SK-N-SH (cell line): Measurements from ENCODE around the gene M6PR. TPM values are rescaled to one million over a fixed set of nuclear protein-coding genes. Genes with fewer than 3 reads are reported as not detected.

Experiments used
- CTCF ChIA-PET: fragments of 300-600, 350-600 bp; formaldehyde crosslinking; extraction: SDS; loops from one replicate; lab custom pipeline; 2021; lab: Yijun Ruan, JAX
- POLR2A ChIA-PET: fragments of 350-600 bp; sonication (Branson Sonifier 250); formaldehyde crosslinking; extraction: SDS; loops from one replicate; lab custom pipeline; 2020; ENCODE audit warnings: antibody characterized with exemption, inconsistent platforms; lab: Yijun Ruan, JAX
- DNase-seq: peaks from one replicate; pipeline ENCODE4 v3.0.0; 2012
- H2AFZ ChIP-seq: fragments of 200-600 bp; sonication (generic); 2 replicates; pipeline ENCODE4 v1.8.1; 2016; ENCODE audit warnings: antibody characterized with exemption, mild to moderate bottlenecking, low read depth
- H3F3A ChIP-seq: fragments of 200-600 bp; sonication (generic); replicated peaks from 2 replicates; pipeline ENCODE3; 2016; ENCODE audit warnings: antibody characterized with exemption, mild to moderate bottlenecking; ENCODE audit not compliant: insufficient read depth
- H3K27ac ChIP-seq, 2 experiments: fragments of 200-500 bp in 1 of 2; fragments of 200-600 bp in 1 of 2; sonication (Bioruptor generic) in 1 of 2; sonication (generic), shearing (Covaris generic) in 1 of 2; 2 replicates each; pipeline versions ENCODE4 v1.5.1 to v1.6.1; 2014 to 2016; ENCODE audit warnings: low read depth in 2 of 2, inconsistent platforms in 1 of 2, low read length in 1 of 2, mild to moderate bottlenecking in 1 of 2, mixed read lengths in 1 of 2
- H3K27me3 ChIP-seq: fragments of 200-600 bp; sonication (generic), shearing (Covaris generic); 2 replicates; pipeline ENCODE4 v1.6.1; 2016; ENCODE audit warnings: mixed run types; ENCODE audit not compliant: insufficient read depth
- H3K36me3 ChIP-seq, 2 experiments: fragments of 200-500 bp in 1 of 2; fragments of 200-600 bp in 1 of 2; sonication (Bioruptor generic) in 1 of 2; sonication (generic) in 1 of 2; replicated peaks in 1 of 2; 2 replicates each; pipeline versions ENCODE3 to v1.5.1; 2014 to 2016; ENCODE audit warnings: low read length in 1 of 2, mild to moderate bottlenecking in 1 of 2; ENCODE audit not compliant: insufficient read depth in 2 of 2, control insufficient read depth in 1 of 2
- H3K4me1 ChIP-seq, 2 experiments: fragments of 200-500 bp in 1 of 2; fragments of 200-600 bp in 1 of 2; sonication (Bioruptor generic) in 1 of 2; sonication (generic), shearing (Covaris generic) in 1 of 2; 2 replicates each; pipeline versions ENCODE4 v1.5.1 to v1.6.1; 2014 to 2016; ENCODE audit warnings: low read depth in 1 of 2, low read length in 1 of 2, mixed run types in 1 of 2; ENCODE audit not compliant: insufficient read depth in 2 of 2, control insufficient read depth in 1 of 2
- H3K4me2 ChIP-seq: fragments of 200-600 bp; sonication (generic), shearing (Covaris generic); 2 replicates; pipeline ENCODE4 v1.6.1; 2017; ENCODE audit warnings: mixed run types
- H3K4me3 ChIP-seq, 2 experiments: fragments of 200-500 bp in 1 of 2; fragments of 200-600 bp in 1 of 2; sonication (Bioruptor generic) in 1 of 2; sonication (generic), shearing (Covaris generic) in 1 of 2; 2 replicates each; pipeline versions ENCODE4 v1.5.1 to v1.8.1; 2014 to 2016; ENCODE audit warnings: low read depth in 2 of 2, inconsistent platforms in 1 of 2, low read length in 1 of 2, mild to moderate bottlenecking in 1 of 2, mixed read lengths in 1 of 2, moderate library complexity in 1 of 2
- H3K79me2 ChIP-seq: fragments of 200-600 bp; sonication (generic); 2 replicates; pipeline ENCODE4 v1.8.1; 2017; ENCODE audit warnings: mild to moderate bottlenecking; ENCODE audit not compliant: insufficient read depth
- H3K9ac ChIP-seq: fragments of 200-600 bp; sonication (generic); 2 replicates; pipeline ENCODE4 v1.6.1; 2017; ENCODE audit warnings: mixed run types
- H3K9me2 ChIP-seq: fragments of 200-600 bp; sonication (generic); 2 replicates; pipeline ENCODE4 v1.6.1; 2017; ENCODE audit warnings: mixed run types
- H3K9me3 ChIP-seq: fragments of 200-600 bp; sonication (generic); 2 replicates; pipeline ENCODE4 v1.6.1; 2017; ENCODE audit warnings: mixed run types, mild to moderate bottlenecking, moderate library complexity
- H4K20me1 ChIP-seq: fragments of 200-600 bp; sonication (generic); 2 replicates; pipeline ENCODE4 v1.6.1; 2017; ENCODE audit warnings: mild to moderate bottlenecking, mixed run types; ENCODE audit not compliant: insufficient read depth
- CTCF ChIP-seq: fragments of 200-600 bp; sonication (generic); IDR thresholded peaks from 2 replicates; pipeline ENCODE4 v1.6.1; 2017; ENCODE audit warnings: antibody characterized with exemption, mild to moderate bottlenecking, moderate library complexity
- ELF1 ChIP-seq: IDR thresholded peaks from 2 replicates; pipeline ENCODE4 v1.4.0; 2012
- EZH2phosphoT487 ChIP-seq: fragments of 200-600 bp; sonication (generic); IDR thresholded peaks from 2 replicates; pipeline ENCODE4 v1.6.1; 2017; ENCODE audit warnings: low read depth, mixed run types, mild to moderate bottlenecking, antibody characterized with exemption, moderate library complexity, borderline replicate concordance
- GABPA ChIP-seq: IDR thresholded peaks from 2 replicates; pipeline ENCODE4 v1.4.0; 2012; ENCODE audit warnings: low read depth, mild to moderate bottlenecking
- MEF2A ChIP-seq: IDR thresholded peaks from 2 replicates; pipeline ENCODE4 v1.4.0; 2012; ENCODE audit warnings: low read depth, borderline replicate concordance
- NFIC ChIP-seq: IDR thresholded peaks from 2 replicates; pipeline ENCODE4 v1.4.0; 2012; ENCODE audit warnings: borderline replicate concordance
- NRF1 ChIP-seq: IDR thresholded peaks from 2 replicates; pipeline ENCODE4 v1.6.1; 2012; ENCODE audit warnings: low read depth, mild to moderate bottlenecking, low read length
- RCOR1 ChIP-seq: fragments of 150-350 bp; IDR thresholded peaks from 2 replicates; pipeline ENCODE4 v1.6.1; 2017; ENCODE audit warnings: antibody characterized with exemption, low read length
- TEAD4 ChIP-seq: IDR thresholded peaks from 2 replicates; pipeline ENCODE4 v1.4.0; 2012; ENCODE audit warnings: mild to moderate bottlenecking, borderline replicate concordance; ENCODE audit not compliant: insufficient read depth
- ZBTB33 ChIP-seq: IDR thresholded peaks from 2 replicates; pipeline ENCODE4 v1.4.0; 2012; ENCODE audit warnings: low read depth, borderline replicate concordance
- WGBS: methylation state at CpG from one replicate; pipeline ENCODE4 v1.1.6; 2017; ENCODE audit warnings: low lambda C conversion rate; 5-methylcytosine and 5-hydroxymethylcytosine counted together
- polyA plus RNA-seq, 3 experiments: library from polyadenylated mRNA; depleted of rRNA; stranded (reverse); fragments of >200 nt; gene quantifications; 2 replicates each; pipeline ENCODE4 v1.2.3, GENCODE V29; 2012
- TF ChIP-seq, protein P1 (sequence below): IDR thresholded peaks from 2 replicates; pipeline ENCODE4 v1.4.0; 2012; ENCODE audit warnings: low read depth, borderline replicate concordance

The M6PR gene
- polyA plus RNA-seq, 1 of the 3 experiments (the other 2 are of a cell fraction) = 132 TPM

- TF ChIP-seq ZBTB33 (no peak), GABPA (no peak), MEF2A (no peak), CTCF (no peak), EZH2phosphoT487 (no peak), RCOR1 (no peak), TEAD4 (no peak), ELF1 (no peak), NFIC (no peak)
- TF ChIP-seq, protein P1, sequence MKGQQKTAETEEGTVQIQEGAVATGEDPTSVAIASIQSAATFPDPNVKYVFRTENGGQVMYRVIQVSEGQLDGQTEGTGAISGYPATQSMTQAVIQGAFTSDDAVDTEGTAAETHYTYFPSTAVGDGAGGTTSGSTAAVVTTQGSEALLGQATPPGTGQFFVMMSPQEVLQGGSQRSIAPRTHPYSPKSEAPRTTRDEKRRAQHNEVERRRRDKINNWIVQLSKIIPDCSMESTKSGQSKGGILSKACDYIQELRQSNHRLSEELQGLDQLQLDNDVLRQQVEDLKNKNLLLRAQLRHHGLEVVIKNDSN = no peak
Measured at GRCh38 chr12:8968761-8969160, 19.3 kb upstream of the M6PR start (continued).

- H3K27me3 ChIP-seq = no peaks in the 10 kb centered on the region
- H3K9me2 ChIP-seq = no peaks in the 10 kb centered on the region
- no peaks in the 10 kb centered on the region for H3K9me3 ChIP-seq
- DNase-seq = no peak
- no peak overlapping the region for H3K27ac ChIP-seq
- H3K4me3 ChIP-seq = no peak overlapping the region
- H3K9ac ChIP-seq = no peak overlapping the region
- TF ChIP-seq RCOR1 = no peak
- no peaks in the 10 kb centered on the region for H3K79me2 ChIP-seq
- H4K20me1 ChIP-seq = no peaks in the 10 kb centered on the region
- H3K36me3 ChIP-seq = no peaks in the 10 kb centered on the region
- 93% methylated on average over 2 of the region's 2 CpGs for WGBS
- no peaks in the 10 kb centered on the region; a peak in 1 of 4 replicates for H3K4me1 ChIP-seq
- H2AFZ ChIP-seq = no peak overlapping the region
- ChIA-PET POLR2A (no interaction called here), CTCF (interaction anchor here (0.9 to 1.3 kb wide), 3 partner anchors 9 to 89 kb away, joined by 3 to 7 read pairs (median 3); partner anchors contain the start of gene KLRG1)
- no peaks in the 10 kb centered on the region for H3F3A ChIP-seq
- H3K4me2 ChIP-seq = no peak overlapping the region
Measured at GRCh38 chr12:8960176-8960575, 10.7 kb upstream of the M6PR start.

GRCh38 chr12:8958066-8958465 is 8.6 kb upstream of the M6PR start:
- Histone ChIP-seq H2AFZ (no peak overlapping the region), H3K4me2 (no peak overlapping the region), H3K9me2 (no peaks in the 10 kb centered on the region), H3K36me3 (no peaks in the 10 kb centered on the region), H3K4me1 (no peaks in the 10 kb centered on the region; a peak in 1 of 4 replicates), H3K27ac (no peak overlapping the region), H3F3A (no peaks in the 10 kb centered on the region), H3K79me2 (no peaks in the 10 kb centered on the region), H3K4me3 (no peak overlapping the region), H3K27me3 (no peaks in the 10 kb centered on the region), H3K9me3 (no peaks in the 10 kb centered on the region), H3K9ac (no peak overlapping the region), H4K20me1 (no peaks in the 10 kb centered on the region)
- CTCF ChIA-PET = no interaction called here
- POLR2A ChIA-PET = interaction anchor here (0.6 kb wide), 1 partner anchor 68 kb away, joined by 3 read pairs; no protein-coding TSS in a partner anchor
- 21% methylated on average over 2 of the region's 2 CpGs for WGBS
- no peak for DNase-seq
- TF ChIP-seq MEF2A = no peak
- no peak for TF ChIP-seq NRF1
